ENCODE results near the gene XPO4.

- TF ChIP-seq CTCF (IDR thresholded peaks at IDR 0.05) (no peak), POLR2A (IDR thresholded peaks at IDR 0.05) (no peak)
These were observed 80.1 kb downstream of the XPO4 start for GRCh38 chr13:20822406-20822805.

All from body of pancreas (tissue), 4 donors.